Measurements from ENCODE around the gene ANKMY1. TPM values are rescaled to one million over a fixed set of nuclear protein-coding genes. Genes with fewer than 3 reads are reported as not detected.
A peak's percentile ranks its signal among the peaks of the same experiment; 100 is the strongest.

Gene ANKMY1
- total and polyA plus RNA-seq, 2 of the 13 experiments (the other 11 are each of a cell fraction or from before 2014, with no cell fraction given), result 11.7 to 18.8 TPM

DNA sequence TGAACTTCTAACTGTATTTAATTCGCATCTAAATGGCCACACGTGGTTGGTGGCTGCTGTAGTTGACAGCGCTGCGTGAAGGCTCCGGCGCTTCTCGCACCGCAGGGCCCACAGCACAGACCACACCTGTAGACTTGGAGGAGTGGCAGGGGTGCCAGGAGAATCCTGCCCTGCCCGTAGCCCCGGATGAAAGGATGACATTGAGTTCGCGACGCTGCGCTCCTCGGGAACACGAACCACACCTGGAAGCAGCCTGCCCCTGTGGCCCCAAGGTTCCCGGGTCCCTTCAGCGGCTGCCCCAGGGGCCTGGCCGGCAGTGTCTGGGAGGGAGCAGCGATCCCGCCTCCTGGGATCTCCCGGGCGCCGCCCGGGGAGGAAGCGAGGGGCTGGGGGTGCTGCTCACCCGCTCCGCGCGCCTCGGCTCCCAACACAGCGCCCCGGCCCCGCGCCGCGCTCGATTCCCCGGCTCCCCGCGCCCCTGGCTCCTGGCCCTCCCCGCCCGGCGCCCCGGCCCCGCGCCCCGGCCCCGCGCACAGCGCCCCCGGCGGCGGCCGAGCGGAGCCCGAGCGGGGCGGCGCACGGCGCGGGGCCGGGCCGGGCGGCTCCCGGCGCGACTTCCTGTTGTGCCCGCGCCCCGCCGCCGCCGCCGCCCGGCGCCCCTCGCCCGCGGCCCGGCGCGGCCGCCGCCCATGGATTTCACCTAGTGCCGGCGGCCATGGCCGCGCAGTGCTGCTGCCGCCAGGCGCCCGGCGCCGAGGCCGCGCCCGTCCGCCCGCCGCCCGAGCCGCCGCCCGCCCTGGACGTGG, 10.3 kb upstream of the ANKMY1 start, which contains the start of gene RNPEPL1 (continued):
- TF ChIP-seq RBFOX2 (IDR thresholded peaks at IDR 0.05; ENCODE audit: low read depth, low read length) (0 out of 2 replicates have a peak, but pooled peaks have one; percentile 9), TGIF2 (CRISPR knock-in tag; IDR thresholded peaks at IDR 0.05) (no peak; the same call in 1 of the 2 replicates), ZNF780A (CRISPR knock-in tag; IDR thresholded peaks at IDR 0.05) (no peak), CBFB (CRISPR knock-in tag; IDR thresholded peaks at IDR 0.05) (no peak), BORCS8-MEF2B (CRISPR knock-in tag; IDR thresholded peaks at IDR 0.05) (no peak), FOSL2 (CRISPR knock-in tag; IDR thresholded peaks at IDR 0.05) (no peak), TOPORS (CRISPR knock-in tag; IDR thresholded peaks at IDR 0.05) (no peak), HOXA9 (CRISPR knock-in tag; IDR thresholded peaks at IDR 0.05; ENCODE audit: borderline replicate concordance) (no peak), PRDM15 (CRISPR knock-in tag; IDR thresholded peaks at IDR 0.05) (no peak), ZNF512 (CRISPR knock-in tag; IDR thresholded peaks at IDR 0.05) (peak; percentile 6; the same call in 1 of the 2 replicates), ZNF451 (CRISPR knock-in tag; IDR thresholded peaks at IDR 0.05) (no peak), SUZ12 (IDR thresholded peaks at IDR 0.05; ENCODE audit: low read depth, low read length) (no peak), JUND (CRISPR knock-in tag; IDR thresholded peaks at IDR 0.05) (no peak), CBX1 (IDR thresholded peaks at IDR 0.05; ENCODE audit: low read depth) (no peak), ZNF33B (CRISPR knock-in tag; IDR thresholded peaks at IDR 0.05) (no peak), SATB2 (CRISPR knock-in tag; IDR thresholded peaks at IDR 0.05) (no peak), ZNF367 (CRISPR knock-in tag; IDR thresholded peaks at IDR 0.05; ENCODE audit: borderline replicate concordance) (no peak), MXD1 (CRISPR knock-in tag; IDR thresholded peaks at IDR 0.05) (peak; percentile 83; the same call in 1 of the 2 replicates)
- TF ChIP-seq, protein P1, sequence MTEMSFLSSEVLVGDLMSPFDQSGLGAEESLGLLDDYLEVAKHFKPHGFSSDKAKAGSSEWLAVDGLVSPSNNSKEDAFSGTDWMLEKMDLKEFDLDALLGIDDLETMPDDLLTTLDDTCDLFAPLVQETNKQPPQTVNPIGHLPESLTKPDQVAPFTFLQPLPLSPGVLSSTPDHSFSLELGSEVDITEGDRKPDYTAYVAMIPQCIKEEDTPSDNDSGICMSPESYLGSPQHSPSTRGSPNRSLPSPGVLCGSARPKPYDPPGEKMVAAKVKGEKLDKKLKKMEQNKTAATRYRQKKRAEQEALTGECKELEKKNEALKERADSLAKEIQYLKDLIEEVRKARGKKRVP (CRISPR knock-in tag; IDR thresholded peaks at IDR 0.05), result no peak
- TF ChIP-seq, protein P2, sequence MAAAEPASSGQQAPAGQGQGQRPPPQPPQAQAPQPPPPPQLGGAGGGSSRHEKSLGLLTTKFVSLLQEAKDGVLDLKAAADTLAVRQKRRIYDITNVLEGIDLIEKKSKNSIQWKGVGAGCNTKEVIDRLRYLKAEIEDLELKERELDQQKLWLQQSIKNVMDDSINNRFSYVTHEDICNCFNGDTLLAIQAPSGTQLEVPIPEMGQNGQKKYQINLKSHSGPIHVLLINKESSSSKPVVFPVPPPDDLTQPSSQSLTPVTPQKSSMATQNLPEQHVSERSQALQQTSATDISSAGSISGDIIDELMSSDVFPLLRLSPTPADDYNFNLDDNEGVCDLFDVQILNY (CRISPR knock-in tag; conservative IDR thresholded peaks at IDR 0.05), result no peak

Data from HepG2 (cell line).